DMS79 treated with DMSO at 0.1 percent for 48 hours (cell line): Measurements from ENCODE around the gene GPR85.
"Not testable (repeated sequence)": the region's sequence is repeated elsewhere in the genome, so short reads cannot be mapped to it uniquely, and the experiment has no call there.

Experiments used
- DNase-seq: peaks from one replicate; lab custom pipeline; 2025; lab: John Stamatoyannopoulos, UW

The GPR85 gene, protein sequence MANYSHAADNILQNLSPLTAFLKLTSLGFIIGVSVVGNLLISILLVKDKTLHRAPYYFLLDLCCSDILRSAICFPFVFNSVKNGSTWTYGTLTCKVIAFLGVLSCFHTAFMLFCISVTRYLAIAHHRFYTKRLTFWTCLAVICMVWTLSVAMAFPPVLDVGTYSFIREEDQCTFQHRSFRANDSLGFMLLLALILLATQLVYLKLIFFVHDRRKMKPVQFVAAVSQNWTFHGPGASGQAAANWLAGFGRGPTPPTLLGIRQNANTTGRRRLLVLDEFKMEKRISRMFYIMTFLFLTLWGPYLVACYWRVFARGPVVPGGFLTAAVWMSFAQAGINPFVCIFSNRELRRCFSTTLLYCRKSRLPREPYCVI

DNA sequence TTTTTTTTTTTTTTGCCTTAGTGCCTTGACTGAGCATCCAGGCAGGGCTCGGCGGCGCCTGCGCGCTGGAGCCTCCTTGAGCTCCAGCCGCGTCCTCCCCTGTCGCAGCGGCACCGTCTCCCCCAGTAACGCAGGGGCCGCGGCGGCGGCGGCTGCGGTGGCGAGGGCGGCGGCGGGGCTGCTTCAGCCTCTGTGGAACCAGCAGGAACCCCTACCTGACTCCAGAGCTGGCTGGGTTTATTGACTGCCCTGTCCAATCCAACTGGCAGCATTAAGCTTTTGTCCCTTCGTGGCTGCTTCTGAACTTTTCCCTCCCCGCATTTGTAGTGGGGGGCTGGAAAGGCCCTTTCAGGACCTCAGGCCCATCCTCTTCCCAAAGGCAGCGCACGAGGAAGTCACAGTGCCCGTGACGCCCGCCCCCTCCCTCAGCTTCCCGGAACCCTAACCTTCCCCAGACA, at the start of gene GPR85:
TSS of gene GPR85 (minus strand) at position 397 of the 458 bp plus-strand sequence. CDS start 2,106 bp downstream, outside the sequence.
- DNase-seq, result peak; percentile 78

DNA sequence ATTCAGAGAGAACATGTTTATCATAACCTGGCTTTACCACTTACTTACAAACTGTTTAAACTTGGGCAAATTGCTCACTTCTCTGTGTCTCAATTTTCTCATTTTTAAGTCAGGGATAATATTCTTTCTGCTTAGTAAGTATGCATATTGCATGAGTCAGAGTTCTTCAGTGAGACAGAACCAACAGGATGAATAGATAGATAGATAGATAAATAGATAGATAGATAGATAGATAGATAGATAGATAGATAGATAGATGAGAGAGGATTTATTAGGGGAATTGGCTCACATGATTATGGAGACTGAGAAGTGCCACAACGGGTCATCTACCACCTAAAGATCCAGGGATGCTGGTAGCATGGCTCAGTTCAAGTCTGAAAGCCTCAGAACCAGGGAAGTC, 47.4 kb upstream of the GPR85 start:
- no peak for DNase-seq

DNA sequence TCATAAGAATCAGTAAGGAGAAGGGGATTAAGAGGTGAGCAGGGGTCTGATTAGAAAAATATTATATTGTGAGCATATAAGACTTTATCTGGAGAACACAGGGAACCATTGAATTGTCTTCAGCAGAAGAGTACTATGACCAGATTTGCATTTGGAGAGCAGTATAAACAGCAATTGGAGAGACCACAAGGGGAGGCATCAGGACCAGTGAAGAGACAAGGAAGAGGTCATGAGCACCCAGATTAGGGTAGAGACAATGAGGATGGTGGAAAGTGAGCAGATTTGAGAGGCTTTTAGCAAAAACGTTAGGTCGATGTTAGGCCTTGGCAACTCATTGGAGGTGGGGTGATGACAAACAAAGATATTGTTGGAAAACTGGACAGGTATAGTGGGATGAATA, 44.7 kb upstream of the GPR85 start:
- DNase-seq, result no peak

DNA sequence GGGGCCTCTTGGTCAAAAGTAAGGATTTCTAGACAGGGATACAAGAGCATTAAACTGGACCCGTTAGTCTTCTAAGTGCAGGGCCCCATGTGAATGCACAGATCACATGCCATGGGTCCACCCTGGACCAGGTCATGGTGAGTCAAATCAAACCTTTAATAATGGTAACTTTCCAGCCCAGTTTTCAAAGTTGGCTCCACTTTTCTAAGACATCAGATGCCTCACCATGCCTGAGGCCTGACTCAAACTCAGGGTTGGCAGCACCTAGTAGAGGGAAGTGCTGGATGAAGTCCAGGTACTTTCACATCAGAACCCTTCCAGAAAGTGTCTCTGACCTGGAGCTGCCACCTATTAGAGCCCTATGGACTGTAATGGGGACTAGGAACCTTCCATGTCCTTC, 41.4 kb upstream of the GPR85 start:
- DNase-seq, result no peak

DNA sequence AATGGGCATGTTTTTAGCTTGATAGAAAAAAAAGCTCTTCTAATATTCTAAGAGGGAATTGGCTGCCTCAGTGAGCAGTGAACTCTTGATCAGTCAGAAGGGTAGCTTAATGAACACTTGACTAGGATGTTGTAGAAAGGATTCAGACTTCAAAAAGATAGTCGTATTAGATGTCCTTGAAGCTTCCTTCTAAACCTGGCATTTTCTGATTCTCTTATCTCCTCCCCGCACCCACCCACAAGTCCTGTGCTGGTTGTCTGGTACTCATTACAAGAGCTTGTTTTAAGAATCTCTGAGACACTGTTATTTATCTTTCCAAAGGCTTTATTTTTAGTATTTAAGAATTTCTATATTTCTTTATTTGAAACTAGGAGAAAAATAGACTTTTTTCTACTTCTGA, 39.1 kb upstream of the GPR85 start:
- no peak for DNase-seq

DNA sequence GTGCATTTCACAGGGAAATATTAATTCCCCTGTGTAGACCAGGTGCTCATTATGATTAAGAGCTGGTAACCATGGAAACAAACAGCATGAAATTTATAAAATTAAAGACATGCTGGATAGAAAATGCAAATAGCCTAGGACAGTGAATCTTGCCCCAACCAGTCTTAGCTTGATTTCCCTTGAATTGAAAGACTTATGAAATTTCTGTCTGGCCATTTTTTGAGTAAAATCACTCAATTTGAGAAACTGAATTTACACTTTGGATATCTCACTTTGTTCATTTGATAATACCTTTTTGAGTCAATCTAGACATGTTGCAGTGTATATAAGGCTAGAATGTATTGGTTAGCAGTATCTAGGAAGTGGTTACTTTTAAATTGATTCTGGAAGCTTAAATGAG, 36.1 kb upstream of the GPR85 start:
- DNase-seq, result no peak

DNA sequence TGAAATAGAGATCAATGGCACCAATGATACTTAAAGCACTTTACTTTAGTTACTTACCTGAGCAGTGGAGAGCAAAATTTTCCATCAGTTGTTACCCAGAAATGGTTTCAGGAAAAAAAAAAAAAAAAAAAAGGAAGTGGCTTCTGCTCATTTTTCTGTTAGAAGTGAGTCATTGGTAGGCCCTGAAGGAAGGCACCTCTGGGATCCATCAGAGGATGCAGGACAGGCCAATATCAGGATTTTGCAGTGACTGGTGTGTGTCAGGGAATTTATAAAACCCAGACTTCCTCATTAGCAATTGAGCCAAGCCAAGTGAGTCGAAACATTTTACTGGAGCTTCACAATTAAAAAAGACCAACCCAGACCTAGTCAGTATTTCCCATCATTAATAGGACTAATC, 34.0 kb upstream of the GPR85 start:
- no peak for DNase-seq

DNA sequence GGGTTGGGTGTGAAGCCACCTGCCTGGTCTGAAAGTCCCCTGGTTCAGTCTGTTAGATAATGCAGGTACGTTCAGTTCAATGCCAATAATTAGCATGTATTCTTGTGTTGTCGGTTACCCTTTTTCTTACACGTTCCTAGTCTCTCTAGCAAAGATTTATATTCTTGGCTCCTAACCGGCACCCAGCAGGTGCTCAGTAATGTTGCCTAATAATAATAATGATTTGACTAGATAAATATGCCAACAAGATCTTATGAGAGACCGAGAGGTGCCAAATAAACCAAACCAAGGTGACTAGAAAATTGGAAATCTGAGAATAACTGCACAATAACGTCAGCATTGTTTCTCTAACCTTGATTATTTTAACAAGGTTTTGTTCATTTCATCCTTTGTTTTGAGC, 32.8 kb upstream of the GPR85 start:
- DNase-seq, result no peak

DNA sequence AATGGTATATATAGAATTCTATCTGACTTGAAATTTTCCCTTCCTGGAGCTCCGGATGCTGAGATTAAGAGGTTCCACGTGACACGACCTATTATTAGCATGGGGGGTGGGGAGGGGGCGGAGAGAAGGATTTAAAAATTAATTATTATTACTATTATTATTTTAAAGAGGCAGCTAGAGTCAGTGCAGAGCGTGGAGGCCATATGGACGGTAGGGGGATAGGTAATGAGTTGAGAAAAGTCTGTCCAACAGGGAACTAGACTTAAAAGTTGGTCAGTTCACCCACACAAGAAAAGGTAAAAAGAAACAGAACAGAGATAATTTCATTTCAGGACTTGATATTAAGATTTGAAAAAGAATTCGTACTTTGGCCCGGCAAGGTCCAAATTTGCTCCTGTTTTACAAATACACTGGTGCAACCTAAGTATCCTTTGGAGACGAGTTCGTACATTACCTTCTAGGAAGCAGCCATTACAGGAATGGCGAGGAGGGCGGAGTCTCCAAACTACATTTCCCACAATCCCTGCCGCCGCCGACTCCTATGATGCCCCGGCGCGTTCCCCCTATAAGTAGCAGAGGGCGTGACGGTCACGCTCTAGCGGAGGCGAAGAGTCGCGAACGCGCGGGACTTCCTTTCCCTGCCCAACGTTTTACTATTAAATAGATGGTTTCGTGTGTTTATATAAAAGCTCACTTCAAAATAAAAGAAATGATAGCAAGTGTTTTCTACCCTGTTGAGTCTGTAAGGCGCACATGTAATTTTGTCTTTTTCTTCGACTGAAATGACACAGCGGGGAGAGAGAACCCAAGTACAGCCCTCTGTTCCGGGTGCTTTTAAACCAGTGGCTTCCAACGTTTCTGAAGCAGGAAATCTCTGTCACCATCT, 31.7 kb upstream of the GPR85 start, which contains the start of gene SMIM30:
TSS of gene SMIM30 (minus strand) at position 481 of the 886 bp plus-strand sequence. CDS start 976 bp downstream, outside the sequence.
- DNase-seq, result peak; percentile 95

DNA sequence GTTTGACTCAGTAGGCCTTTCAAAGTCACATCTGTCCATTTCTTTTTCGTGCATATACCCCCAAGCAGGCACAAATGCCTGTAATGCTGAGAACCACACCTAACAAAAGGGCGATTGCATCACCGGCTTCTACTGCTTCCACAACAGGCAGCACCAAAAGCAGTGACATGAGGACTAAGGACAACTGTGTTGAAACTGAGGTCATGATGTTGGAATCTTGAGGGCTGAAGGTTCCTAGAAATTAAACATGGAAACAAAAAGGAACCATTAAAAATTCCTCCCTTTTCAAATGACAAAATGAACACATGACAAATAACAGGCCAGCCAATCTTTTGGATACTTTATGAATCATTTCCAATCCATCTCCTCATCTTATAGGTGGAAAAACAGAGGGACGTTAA, 30.7 kb upstream of the GPR85 start:
- DNase-seq, result not testable (repeated sequence)

DNA sequence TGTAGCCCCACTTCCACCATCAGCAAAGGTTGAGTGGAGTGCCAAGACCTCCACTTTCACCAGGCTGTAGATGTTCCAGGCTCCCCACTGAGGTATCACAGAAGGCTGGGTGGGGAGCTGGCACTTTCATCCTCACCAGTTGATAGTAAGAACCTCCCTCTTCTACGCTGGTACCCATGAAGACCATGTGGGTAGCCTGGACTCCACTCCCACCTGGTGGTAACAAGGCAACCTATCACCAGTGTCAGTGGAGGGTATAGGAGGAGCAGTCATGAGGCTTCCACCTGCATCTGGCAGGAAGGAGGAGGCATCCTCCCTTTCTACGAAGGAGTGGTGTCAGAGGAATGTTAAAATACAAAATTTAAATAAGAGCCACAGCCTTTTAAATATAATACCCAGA, 27.3 kb upstream of the GPR85 start:
- no peak for DNase-seq

DNA sequence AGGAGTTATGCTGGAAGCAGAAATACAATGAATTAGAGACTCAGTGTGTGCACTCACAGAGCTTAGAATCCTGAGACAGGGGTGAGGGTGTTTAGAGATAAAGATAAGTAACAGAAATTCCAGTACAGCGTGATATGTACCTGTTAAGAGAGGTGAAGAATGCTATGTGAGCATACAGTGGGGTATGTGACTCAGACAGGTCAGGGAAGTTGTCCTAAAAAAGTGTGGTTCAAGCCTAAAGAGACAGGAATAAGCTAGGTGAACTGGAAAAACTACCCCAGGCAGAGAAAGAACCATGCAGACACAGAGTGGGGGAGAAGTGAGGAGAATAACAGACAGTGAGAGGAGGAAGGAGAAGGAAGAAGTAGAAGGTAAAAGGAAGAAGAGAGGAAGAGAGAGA, 23.1 kb upstream of the GPR85 start:
- no peak for DNase-seq

DNA sequence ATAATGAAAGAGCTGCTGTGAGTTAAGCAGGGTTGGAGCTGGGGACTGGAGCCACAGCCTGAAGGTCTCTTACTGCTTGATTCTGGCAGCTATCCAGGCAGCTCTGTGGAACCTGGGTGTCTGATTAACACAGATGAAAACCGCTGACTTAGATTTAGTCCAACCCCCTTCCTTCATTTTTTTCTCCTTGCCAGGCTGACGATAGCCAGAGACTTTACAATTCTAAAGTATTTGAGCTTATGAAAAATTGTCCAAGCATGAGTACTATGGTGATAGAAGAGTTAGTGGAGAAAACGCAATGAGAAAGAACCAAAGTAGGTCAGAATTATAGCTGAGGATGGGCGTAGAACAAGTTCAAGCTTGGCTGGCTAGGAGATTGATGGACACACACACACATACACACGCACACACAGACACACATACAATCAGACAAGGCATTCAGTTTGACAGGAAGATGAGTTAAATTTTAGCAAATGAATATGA, 13.5 kb upstream of the GPR85 start:
- peak; percentile 77 for DNase-seq

DNA sequence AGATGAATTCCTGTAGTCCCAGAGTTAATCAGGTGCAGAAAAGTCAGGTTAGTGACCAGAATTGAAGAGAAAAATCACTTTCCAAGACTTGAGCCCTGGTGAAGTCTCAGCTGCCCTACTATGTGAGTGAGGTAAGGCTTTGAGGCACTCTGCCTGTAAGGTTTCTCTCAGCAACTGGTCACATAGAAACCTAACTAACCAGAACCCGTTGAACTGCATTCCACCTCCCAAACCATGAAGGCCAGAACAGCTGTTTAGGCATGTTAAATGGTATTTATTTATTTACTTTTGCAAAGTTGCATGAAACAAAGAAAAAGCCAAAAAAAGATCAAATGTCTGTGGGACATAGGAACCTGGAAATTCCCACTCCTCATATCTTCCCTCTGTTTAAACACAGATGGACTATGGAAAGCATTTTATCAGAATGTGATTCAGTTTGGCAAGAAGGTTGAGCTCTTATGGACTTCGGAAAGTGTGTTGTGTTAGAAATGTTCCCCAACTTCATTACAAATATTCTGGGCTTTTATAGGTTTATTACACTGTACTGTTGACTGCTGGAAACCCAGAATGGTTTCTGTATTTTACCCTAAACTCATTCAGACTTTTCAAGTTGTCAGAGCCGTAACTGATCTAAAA, 12.8 kb upstream of the GPR85 start:
- DNase-seq, result peak; percentile 34

DNA sequence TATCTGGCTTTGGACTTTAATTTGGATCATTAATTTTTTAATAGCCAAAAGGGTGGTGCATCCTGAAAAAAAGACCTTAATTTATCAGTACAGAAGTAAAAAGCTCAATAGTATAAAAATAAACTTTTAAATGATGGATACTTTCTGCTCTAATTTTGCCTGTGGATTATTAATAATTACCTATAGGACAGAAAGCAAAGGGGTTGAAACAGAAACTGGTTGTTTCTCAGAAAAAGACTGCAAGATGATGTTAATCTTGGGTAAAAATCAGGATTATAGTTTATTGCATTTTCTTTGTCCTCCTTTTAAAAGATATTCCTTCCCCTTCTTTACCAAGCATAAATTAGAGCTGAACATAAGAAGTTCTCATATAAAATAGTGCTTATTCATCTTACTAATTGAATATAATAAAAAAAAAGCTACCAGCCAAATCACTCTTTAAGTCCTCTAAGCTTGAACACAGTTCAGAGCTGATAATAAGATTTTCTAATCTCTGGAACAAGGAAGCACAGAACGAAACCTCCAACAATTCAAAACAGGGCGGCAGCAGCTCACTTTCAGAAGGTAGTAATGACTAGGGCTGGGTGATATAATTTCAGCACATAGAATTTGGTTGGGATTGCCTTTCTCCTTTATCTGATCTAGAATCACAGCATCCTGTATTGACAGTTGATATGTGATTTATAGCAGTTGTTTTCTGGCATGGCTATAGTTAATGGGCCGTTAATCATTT, 8.1 kb upstream of the GPR85 start:
- no peak for DNase-seq

DNA sequence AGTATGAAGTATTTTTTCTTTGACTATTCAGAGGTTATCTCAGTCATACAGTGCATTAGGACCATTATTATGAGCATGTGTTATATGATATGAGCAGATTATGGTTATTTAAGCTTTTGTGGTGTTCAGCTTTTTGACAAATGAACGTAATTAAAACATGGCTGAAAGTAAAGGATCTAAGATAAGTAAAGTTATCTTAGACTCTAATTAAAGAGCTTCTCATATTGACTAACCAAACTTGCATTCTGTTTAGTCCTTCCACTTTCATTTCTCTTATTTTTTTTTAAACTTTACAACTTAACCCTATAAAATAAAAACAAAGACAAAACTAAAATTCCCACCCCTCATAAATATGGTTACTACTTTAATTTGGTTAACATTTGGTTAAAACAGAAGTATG, 6.9 kb upstream of the GPR85 start:
- no peak for DNase-seq

DNA sequence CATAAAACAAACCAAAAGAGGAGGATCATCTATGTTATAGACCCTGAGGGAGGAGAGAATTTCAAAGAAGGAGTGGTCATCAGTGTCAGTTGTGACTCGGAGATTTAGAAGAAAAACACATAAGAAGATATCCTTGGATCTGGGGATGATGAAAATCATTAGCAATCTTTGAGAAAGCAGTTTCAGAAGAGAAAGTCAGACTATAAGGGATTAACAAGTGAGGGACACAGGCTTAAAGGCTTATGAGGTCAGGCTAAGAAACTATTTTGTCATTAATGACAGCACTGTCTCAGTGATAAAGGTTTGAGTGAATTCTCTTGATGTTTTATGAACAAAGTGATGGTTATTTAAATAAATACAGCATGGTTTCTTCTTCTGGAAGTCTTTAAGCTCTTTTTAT, 6.1 kb upstream of the GPR85 start:
- no peak for DNase-seq

DNA sequence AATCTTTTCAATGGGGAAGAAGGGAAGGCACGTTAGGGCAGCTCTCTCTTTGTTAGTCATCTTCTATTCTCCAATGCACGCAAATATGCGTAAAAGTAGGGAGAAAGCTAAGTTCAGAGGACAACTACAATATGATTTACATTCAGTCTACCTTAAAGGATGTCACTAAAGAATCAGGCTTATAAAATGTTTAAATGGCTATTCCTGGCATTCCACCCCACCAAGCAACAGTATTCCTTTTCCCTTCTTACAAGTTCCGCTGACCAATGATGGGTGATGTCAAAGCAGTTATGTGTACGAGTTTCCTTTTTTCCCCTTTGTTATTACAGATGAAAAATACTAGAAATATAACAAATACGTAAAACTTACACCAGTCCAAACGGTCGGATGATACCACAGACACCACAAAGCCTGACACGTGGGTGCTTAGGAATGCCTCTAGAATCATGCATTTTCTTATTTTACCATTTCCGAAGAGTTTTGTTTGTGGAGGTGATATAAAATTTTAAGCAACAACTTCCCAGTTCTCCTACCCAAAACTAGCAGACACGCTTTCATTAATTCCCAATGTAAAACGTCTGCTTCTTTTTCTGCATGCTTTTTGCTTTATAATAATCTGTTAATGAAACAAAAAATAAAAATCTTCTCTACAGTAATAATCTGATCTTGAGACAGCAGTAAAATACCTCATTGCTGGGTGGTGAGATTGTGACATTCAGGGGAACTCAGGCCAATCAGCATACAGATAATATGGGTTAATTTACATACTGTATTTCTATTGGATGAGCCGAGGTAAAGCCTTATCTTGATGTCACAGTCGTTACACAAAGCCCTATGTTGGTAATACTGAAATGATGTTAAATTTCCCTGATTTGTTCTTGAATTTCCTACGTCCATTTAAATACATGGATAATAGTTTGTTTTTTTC, 708 bp upstream of the GPR85 start:
- DNase-seq, result no peak

DNA sequence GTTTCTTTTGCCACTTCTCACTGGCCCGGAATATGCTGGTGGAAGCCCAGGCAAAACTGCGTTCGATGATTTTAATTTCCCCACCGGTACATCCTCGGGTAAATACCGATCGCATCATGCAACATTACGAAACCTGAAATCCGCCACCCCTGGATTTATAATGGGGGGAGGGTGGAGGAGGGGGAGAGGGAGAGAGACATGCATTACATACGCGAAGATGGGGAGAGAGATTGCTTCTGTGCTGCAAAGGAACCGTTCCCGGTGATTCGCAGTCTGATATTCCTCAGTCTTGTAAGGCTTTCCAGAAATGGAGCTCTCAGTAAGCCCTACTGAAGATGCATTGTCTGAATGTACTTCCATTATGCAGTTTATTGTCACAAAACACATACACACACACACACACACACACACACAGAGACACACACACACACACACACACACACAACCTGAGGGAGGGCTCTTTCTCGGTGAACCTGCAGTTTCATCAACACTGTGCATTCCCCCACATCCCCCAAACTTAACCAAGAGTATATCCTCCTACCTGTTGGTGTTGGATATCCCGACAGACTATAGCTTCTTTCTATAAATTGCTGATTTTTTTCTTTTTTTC, 741 bp downstream of the GPR85 start:
- peak; percentile 78 for DNase-seq
